ENCODE data around the gene ADAMTSL1.

The ADAMTSL1 gene

GRCh38 chr9:18568973-18569372 is 95.0 kb downstream of the ADAMTSL1 start:
- H3K36me3 Mint-ChIP-seq (ENCODE audit: low read depth) = no peaks in the 10 kb centered on the region
- peak overlapping the region; percentile 13 for H3K4me3 Mint-ChIP-seq
- TF ChIP-seq CTCF (IDR thresholded peaks at IDR 0.05) = no peak
- H3K4me1 Mint-ChIP-seq = peaks cover 30% of the 10 kb centered on the region
- H3K9me3 Mint-ChIP-seq = peaks cover 8% of the 10 kb centered on the region
- DNase-seq = no peak
- H3K27me3 Mint-ChIP-seq (ENCODE audit: low read depth, poor library complexity) = no peaks in the 10 kb centered on the region
- H3K27ac Mint-ChIP-seq = no peak overlapping the region

GRCh38 chr9:18569941-18570630 is 96.1 kb downstream of the ADAMTSL1 start:
- Mint-ChIP-seq H3K36me3 (ENCODE audit: low read depth) (no peaks in the 10 kb centered on the region), H3K27me3 (ENCODE audit: low read depth, poor library complexity) (no peaks in the 10 kb centered on the region), H3K4me1 (peaks cover 42% of the 10 kb centered on the region), H3K9me3 (peaks cover 8% of the 10 kb centered on the region), H3K4me3 (no peak overlapping the region), H3K27ac (no peak overlapping the region)
- DNase-seq = no peak
- no peak for TF ChIP-seq CTCF (IDR thresholded peaks at IDR 0.05)

- no peak for TF ChIP-seq CTCF (IDR thresholded peaks at IDR 0.05)
- no peaks in the 10 kb centered on the region for H3K27me3 Mint-ChIP-seq (ENCODE audit: low read depth, poor library complexity)
- H3K27ac Mint-ChIP-seq = no peak overlapping the region
- no peak overlapping the region for H3K4me3 Mint-ChIP-seq
- peaks cover 48% of the 10 kb centered on the region for H3K4me1 Mint-ChIP-seq
- H3K36me3 Mint-ChIP-seq (ENCODE audit: low read depth) = no peaks in the 10 kb centered on the region
- H3K9me3 Mint-ChIP-seq = peaks cover 4% of the 10 kb centered on the region
- DNase-seq = no peak
Observed at GRCh38 chr9:18573021-18573556, 99.1 kb downstream of the ADAMTSL1 start.

GRCh38 chr9:18575686-18576085 is 101.7 kb downstream of the ADAMTSL1 start:
- Mint-ChIP-seq H3K27me3 (ENCODE audit: low read depth, poor library complexity) (no peaks in the 10 kb centered on the region), H3K36me3 (ENCODE audit: low read depth) (no peaks in the 10 kb centered on the region), H3K27ac (no peak overlapping the region), H3K4me1 (peaks cover 36% of the 10 kb centered on the region), H3K4me3 (no peak overlapping the region), H3K9me3 (no peaks in the 10 kb centered on the region)
- no peak for TF ChIP-seq CTCF (IDR thresholded peaks at IDR 0.05)
- no peak for DNase-seq

GRCh38 chr9:18579536-18579935 is 105.6 kb downstream of the ADAMTSL1 start:
- peaks cover 16% of the 10 kb centered on the region for H3K4me1 Mint-ChIP-seq
- H3K27me3 Mint-ChIP-seq (ENCODE audit: low read depth, poor library complexity) = no peaks in the 10 kb centered on the region
- H3K36me3 Mint-ChIP-seq (ENCODE audit: low read depth) = no peaks in the 10 kb centered on the region
- TF ChIP-seq CTCF (IDR thresholded peaks at IDR 0.05) = no peak
- peaks cover 7% of the 10 kb centered on the region for H3K9me3 Mint-ChIP-seq
- no peak overlapping the region for H3K27ac Mint-ChIP-seq
- no peak for DNase-seq
- no peak overlapping the region for H3K4me3 Mint-ChIP-seq

- no peak overlapping the region for H3K4me3 Mint-ChIP-seq
- DNase-seq = no peak
- H3K4me1 Mint-ChIP-seq = peaks cover 10% of the 10 kb centered on the region
- TF ChIP-seq CTCF (IDR thresholded peaks at IDR 0.05) = no peak
- H3K9me3 Mint-ChIP-seq = peaks cover 7% of the 10 kb centered on the region
- H3K27me3 Mint-ChIP-seq (ENCODE audit: low read depth, poor library complexity) = no peaks in the 10 kb centered on the region
- H3K36me3 Mint-ChIP-seq (ENCODE audit: low read depth) = no peaks in the 10 kb centered on the region
- H3K27ac Mint-ChIP-seq = no peak overlapping the region
Observed at GRCh38 chr9:18580151-18580550, 106.2 kb downstream of the ADAMTSL1 start.
